Measurements from ENCODE around the gene SPHK1. TPM values are rescaled to one million over a fixed set of nuclear protein-coding genes. Genes with fewer than 3 reads are reported as not detected.

The SPHK1 gene
- 1.7 to 2.0 TPM (median 1.9 TPM) in 3 replicates for total RNA-seq

- Mint-ChIP-seq H3K4me3 (peak within 1 kb of the TSS; percentile 79), H3K27ac (peak within 1 kb of the TSS; percentile 80), H3K36me3 (no peaks in the 10 kb centered on the region), H3K9me3 (no peaks in the 10 kb centered on the region), H3K4me1 (peaks cover 13% of the 10 kb centered on the region), H3K27me3 (ENCODE audit: low read depth) (peaks cover 30% of the 10 kb centered on the region)
- no peak for TF ChIP-seq CTCF (IDR thresholded peaks at IDR 0.05; ENCODE audit: unreplicated experiment)
- peak in 1 of 2 experiments; percentile 65 for DNase-seq (ENCODE audit: low spot score in 2 of 2, unreplicated experiment in 2 of 2)
Observed at GRCh38 chr17:76384222-76384986, at the start of gene SPHK1. SPHK1 (plus strand) TSS chr17:76384609; CDS start chr17:76385645, 1,036 bp downstream.

GRCh38 chr17:76335716-76336381 is 48.6 kb upstream of the SPHK1 start:
- Mint-ChIP-seq H3K27me3 (ENCODE audit: low read depth) (no peaks in the 10 kb centered on the region), H3K9me3 (no peaks in the 10 kb centered on the region), H3K27ac (no peak overlapping the region), H3K4me3 (no peak overlapping the region), H3K4me1 (peaks cover 6% of the 10 kb centered on the region), H3K36me3 (peaks cover 10% of the 10 kb centered on the region)
- TF ChIP-seq CTCF (IDR thresholded peaks at IDR 0.05; ENCODE audit: unreplicated experiment) = no peak
- no peak for DNase-seq (ENCODE audit: low spot score in 2 of 2, unreplicated experiment in 2 of 2)

- no peaks in the 10 kb centered on the region for H3K4me1 Mint-ChIP-seq
- H3K27ac Mint-ChIP-seq = no peak overlapping the region
- H3K9me3 Mint-ChIP-seq = no peaks in the 10 kb centered on the region
- no peak for DNase-seq (ENCODE audit: low spot score in 2 of 2, unreplicated experiment in 2 of 2)
- no peak for TF ChIP-seq CTCF (IDR thresholded peaks at IDR 0.05; ENCODE audit: unreplicated experiment)
- no peak overlapping the region for H3K4me3 Mint-ChIP-seq
- H3K27me3 Mint-ChIP-seq (ENCODE audit: low read depth) = no peaks in the 10 kb centered on the region
- H3K36me3 Mint-ChIP-seq = peaks cover 9% of the 10 kb centered on the region
Observed at GRCh38 chr17:76336756-76337412, 47.5 kb upstream of the SPHK1 start.

GRCh38 chr17:76337413-76337777 is 47.0 kb upstream of the SPHK1 start:
- DNase-seq (ENCODE audit: low spot score in 2 of 2, unreplicated experiment in 2 of 2) = no peak

GRCh38 chr17:76341301-76341700 is 43.1 kb upstream of the SPHK1 start:
- Mint-ChIP-seq H3K36me3 (peaks cover 24% of the 10 kb centered on the region), H3K9me3 (no peaks in the 10 kb centered on the region), H3K4me3 (no peak overlapping the region), H3K27ac (no peak overlapping the region), H3K4me1 (no peaks in the 10 kb centered on the region), H3K27me3 (ENCODE audit: low read depth) (no peaks in the 10 kb centered on the region)
- no peak for DNase-seq (ENCODE audit: low spot score in 2 of 2, unreplicated experiment in 2 of 2)
- TF ChIP-seq CTCF (IDR thresholded peaks at IDR 0.05; ENCODE audit: unreplicated experiment) = no peak

More at GRCh38 chr17:76337413-76337777, 47.0 kb upstream of the SPHK1 start:
- no peak for TF ChIP-seq CTCF (IDR thresholded peaks at IDR 0.05; ENCODE audit: unreplicated experiment)
- Mint-ChIP-seq H3K9me3 (no peaks in the 10 kb centered on the region), H3K27ac (no peak overlapping the region), H3K27me3 (ENCODE audit: low read depth) (no peaks in the 10 kb centered on the region), H3K4me3 (no peak overlapping the region), H3K4me1 (no peaks in the 10 kb centered on the region), H3K36me3 (peaks cover 13% of the 10 kb centered on the region)

Data from mesothelial cell of epicardium (in vitro differentiated cells).